Right lobe of liver (tissue), 6 donors: ENCODE data around the gene AASDH. TPM values are rescaled to one million over a fixed set of nuclear protein-coding genes. Genes with fewer than 3 reads are reported as not detected.

ENCODE experiments used
- ATAC-seq, 4 donors: fragments of 200-7000 bp; cut with Tn5 transposase; one replicate each; pipeline ENCODE4 v1.9.1; 2020; ENCODE audit warnings: mild to moderate bottlenecking in 4 of 4, moderate library complexity in 4 of 4
- DNase-seq, 3 donors: peaks; one replicate each; pipeline ENCODE4 v3.0.0-alpha.2; 2020
- H3K27ac ChIP-seq, 3 donors: fragments of 200-600 bp; one replicate each; pipeline ENCODE4 v1.8.0; 2022
- H3K27me3 ChIP-seq, 2 donors: fragments of 200-600 bp; one replicate each; pipeline ENCODE4 v1.8.0; 2022
- H3K36me3 ChIP-seq, 4 donors: fragments of 200-600 bp; sonication (generic) in 1 of 4; one replicate each; pipeline versions ENCODE4 v1.5.1 to v1.8.0; 2017 to 2022; ENCODE audit warnings: control low read depth in 1 of 4
- H3K4me1 ChIP-seq, 4 donors: fragments of 200-600 bp; sonication (generic) in 1 of 4; one replicate each; pipeline versions ENCODE4 v1.5.1 to v1.8.0; 2017 to 2022; ENCODE audit warnings: control low read depth in 1 of 4
- H3K4me3 ChIP-seq, 3 donors: fragments of 200-600 bp; one replicate each; pipeline ENCODE4 v1.8.0; 2022
- H3K9me3 ChIP-seq, 4 donors: fragments of 200-600 bp; sonication (generic) in 1 of 4; one replicate each; pipeline versions ENCODE4 v1.5.1 to v1.8.0; 2017 to 2022; ENCODE audit warnings: control low read depth in 1 of 4
- CTCF ChIP-seq, 4 donors: fragments of 200-600 bp in 3 of 4; fragments of 450-650 bp in 1 of 4; IDR thresholded peaks; one replicate each; pipeline versions ENCODE4 v1.5.1 to v1.8.0; 2016 to 2022; ENCODE audit warnings: antibody characterized with exemption in 4 of 4, mild to moderate bottlenecking in 2 of 4
- POLR2A ChIP-seq: fragments of 450-650 bp; IDR thresholded peaks from one replicate; pipeline ENCODE4 v1.6.1; 2017; ENCODE audit warnings: antibody characterized with exemption, mild to moderate bottlenecking
- WGBS: methylation state at CpG from one replicate; pipeline ENCODE4 v1.1.6; 2018; ENCODE audit warnings: low coverage, low lambda C conversion rate; ENCODE audit not compliant: insufficient coverage; ENCODE audit errors: missing lambda C conversion rate; 5-methylcytosine and 5-hydroxymethylcytosine counted together
- intact Hi-C, 2 donors: fragments of 100-400 bp; cut with DNase I; formaldehyde crosslinking; loops; one replicate each; pipeline versions ENCODE4 v1.11.2 to v1.14.1; 2022
- total RNA-seq, 6 experiments: library from RNA; depleted of rRNA in 2 of 6; stranded (reverse); fragments of >200 nt in 2 of 6; fragmentation: NEBNext Ultra II Directional in 3 of 6; extraction: Animal tissue kit (Norgen Biotek cat#: 25700) in 3 of 6; gene quantifications; one replicate each; pipeline versions ENCODE4 v1.1.0 to v1.2.4, GENCODE V29; 2016 to 2023
- donor health status: DM: no; HTN: yes; CAD: no.
- donor health status: DM: no; HTN: no; CAD: no.
- donor health status: DM: no; HTN: no; CAD: no.
- donor health status: DM: no; HTN: yes; CAD: no.
- donor health status: DM: no; HTN: yes; CAD: no.

Gene AASDH
- total RNA-seq, 6 experiments from 2014 or later = 4.8 to 10.1 (median 5.5) TPM

GRCh38 chr4:56433280-56433679 lies 46.0 kb upstream of the AASDH start:
- H3K36me3 ChIP-seq = no peaks in the 10 kb centered on the region
- no peak overlapping the region for H3K27ac ChIP-seq
- no peak for ATAC-seq
- no peaks in the 10 kb centered on the region for H3K27me3 ChIP-seq
- intact Hi-C loops = no loop called here
- H3K4me3 ChIP-seq = no peak overlapping the region
- no peaks in the 10 kb centered on the region for H3K9me3 ChIP-seq
- peaks cover 0 to 9% (median 1%) of the 10 kb centered on the region in 4 donors for H3K4me1 ChIP-seq
- TF ChIP-seq POLR2A = no peak
- TF ChIP-seq CTCF (IDR thresholded peaks at IDR 0.05) = no peak
- no peak for DNase-seq

- DNase-seq = no peak
- no peak overlapping the region for H3K4me3 ChIP-seq
- TF ChIP-seq POLR2A (no peak), CTCF (IDR thresholded peaks at IDR 0.05) (no peak)
- no peak overlapping the region for H3K27ac ChIP-seq
- ATAC-seq = no peak
- no peaks in the 10 kb centered on the region for H3K36me3 ChIP-seq
- WGBS = 89% methylated on average over 1 of the region's 2 CpGs
- H3K27me3 ChIP-seq = no peaks in the 10 kb centered on the region
- intact Hi-C loops = no loop called here
- no peaks in the 10 kb centered on the region for H3K9me3 ChIP-seq
- peaks cover 0 to 10% (median 1%) of the 10 kb centered on the region in 4 donors for H3K4me1 ChIP-seq
Measured at GRCh38 chr4:56430203-56430602, 42.9 kb upstream of the AASDH start.

GRCh38 chr4:56427179-56427578 lies 39.9 kb upstream of the AASDH start:
- DNase-seq (no peak), ATAC-seq (no peak)
- intact Hi-C loops = loop anchor here in 1 of 2 donors (10.0 kb wide), 1 partner anchor 118 kb away; no protein-coding TSS in a partner anchor
- TF ChIP-seq POLR2A (no peak), CTCF (IDR thresholded peaks at IDR 0.05) (no peak)
- Histone ChIP-seq H3K4me3 (no peak overlapping the region), H3K27ac (no peak overlapping the region), H3K9me3 (no peaks in the 10 kb centered on the region), H3K36me3 (no peaks in the 10 kb centered on the region), H3K27me3 (no peaks in the 10 kb centered on the region), H3K4me1 (peaks cover 0 to 4% (median 1%) of the 10 kb centered on the region in 4 donors)
- 93% methylated on average over 1 of the region's 1 CpG for WGBS

- no peak overlapping the region for H3K4me3 ChIP-seq
- no peak for TF ChIP-seq POLR2A
- TF ChIP-seq CTCF (IDR thresholded peaks at IDR 0.05) = no peak
- intact Hi-C loops = loop anchor here in 1 of 2 donors (10.0 kb wide), 1 partner anchor 119 kb away; no protein-coding TSS in a partner anchor
- H3K4me1 ChIP-seq = peaks cover 0 to 4% (median 1%) of the 10 kb centered on the region in 4 donors
- H3K9me3 ChIP-seq = no peaks in the 10 kb centered on the region
- H3K27ac ChIP-seq = no peak overlapping the region
- ATAC-seq (no peak), DNase-seq (no peak)
- H3K36me3 ChIP-seq = no peaks in the 10 kb centered on the region
- no peaks in the 10 kb centered on the region for H3K27me3 ChIP-seq
- WGBS = 91% methylated on average over 6 of the region's 6 CpGs
Measured at GRCh38 chr4:56426273-56426672, 39.0 kb upstream of the AASDH start.

- no peak for ATAC-seq
- intact Hi-C loops = loop anchor here in 1 of 2 donors (10.0 kb wide), 1 partner anchor 119 kb away; no protein-coding TSS in a partner anchor
- no peak for DNase-seq
- H3K4me3 ChIP-seq = no peak overlapping the region
- no peaks in the 10 kb centered on the region for H3K36me3 ChIP-seq
- no peak overlapping the region for H3K27ac ChIP-seq
- 100% methylated on average over 2 of the region's 3 CpGs for WGBS
- H3K27me3 ChIP-seq = no peaks in the 10 kb centered on the region
- H3K9me3 ChIP-seq = no peaks in the 10 kb centered on the region
- peaks cover 0 to 4% (median 1%) of the 10 kb centered on the region in 4 donors for H3K4me1 ChIP-seq
- TF ChIP-seq POLR2A = no peak
- no peak for TF ChIP-seq CTCF (IDR thresholded peaks at IDR 0.05)
Measured at GRCh38 chr4:56425518-56425917, 38.2 kb upstream of the AASDH start.
